HEK293T (cell line): Measurements from ENCODE around the gene AGAP1.

Experiments used
- CTCF ChIA-PET: fragments of 350-600 bp; formaldehyde crosslinking; extraction: SDS; loops from one replicate; lab custom pipeline; 2021; ENCODE audit warnings: antibody characterized with exemption, inconsistent platforms; lab: Yijun Ruan, JAX
- POLR2A ChIA-PET: fragments of 350-600 bp; formaldehyde crosslinking; extraction: SDS; loops from one replicate; lab custom pipeline; 2020; ENCODE audit warnings: antibody characterized with exemption, inconsistent platforms; lab: Yijun Ruan, JAX
- DNase-seq: peaks from one replicate; pipeline ENCODE4 v3.0.0; 2012; ENCODE audit warnings: mixed read lengths; ENCODE audit errors: extremely low spot score
- ARNT ChIP-seq: fragments of 450-650 bp; IDR thresholded peaks from 2 replicates; pipeline ENCODE4 v1.6.1; 2017; ENCODE audit warnings: mild to moderate bottlenecking
- BHLHE40 ChIP-seq: fragments of 450-650 bp; IDR thresholded peaks from 2 replicates; pipeline ENCODE4 v1.6.1; 2016; ENCODE audit warnings: mild to moderate bottlenecking, moderate library complexity, borderline replicate concordance
- CTBP1 ChIP-seq: fragments of 450-650 bp; IDR thresholded peaks from 2 replicates; pipeline ENCODE4 v1.6.1; 2016; ENCODE audit warnings: borderline replicate concordance
- ELF4 ChIP-seq: fragments of 450-650 bp; IDR thresholded peaks from 2 replicates; pipeline ENCODE4 v1.6.1; 2017; ENCODE audit warnings: antibody characterized with exemption
- FOXA1 ChIP-seq: fragments of 450-650 bp; IDR thresholded peaks from 2 replicates; pipeline ENCODE4 v1.6.1; 2016; ENCODE audit warnings: mild to moderate bottlenecking
- FOXK2 ChIP-seq: fragments of 450-650 bp; IDR thresholded peaks from 2 replicates; pipeline ENCODE4 v1.6.1; 2016; ENCODE audit warnings: mild to moderate bottlenecking
- FOXM1 ChIP-seq: fragments of 450-650 bp; IDR thresholded peaks from 2 replicates; pipeline ENCODE4 v1.6.1; 2017; ENCODE audit warnings: mild to moderate bottlenecking, borderline replicate concordance
- HDGF ChIP-seq: fragments of 450-650 bp; IDR thresholded peaks from 2 replicates; pipeline ENCODE4 v1.6.1; 2017; ENCODE audit warnings: antibody characterized with exemption, borderline replicate concordance
- L3MBTL2 ChIP-seq: fragments of 450-650 bp; conservative IDR thresholded peaks from 2 replicates; pipeline ENCODE4 v1.6.1; 2016; ENCODE audit warnings: mild to moderate bottlenecking
- LEF1 ChIP-seq: fragments of 450-650 bp; IDR thresholded peaks from 2 replicates; pipeline ENCODE4 v1.6.1; 2017; ENCODE audit warnings: mild to moderate bottlenecking, borderline replicate concordance
- NFRKB ChIP-seq: fragments of 450-650 bp; IDR thresholded peaks from 2 replicates; pipeline ENCODE4 v1.6.1; 2016; ENCODE audit warnings: mild to moderate bottlenecking, moderate library complexity
- PKNOX1 ChIP-seq: fragments of 450-650 bp; IDR thresholded peaks from 2 replicates; pipeline ENCODE4 v1.6.1; 2016
- SP1 ChIP-seq: fragments of 450-650 bp; IDR thresholded peaks from 2 replicates; pipeline ENCODE4 v1.6.1; 2017
- SUZ12 ChIP-seq: fragments of 450-650 bp; IDR thresholded peaks from 2 replicates; pipeline ENCODE4 v1.6.1; 2016; ENCODE audit warnings: mild to moderate bottlenecking
- TARDBP ChIP-seq: fragments of 450-650 bp; IDR thresholded peaks from 2 replicates; pipeline ENCODE4 v1.6.1; 2016
- ZNF384 ChIP-seq: fragments of 450-650 bp; IDR thresholded peaks from 2 replicates; pipeline ENCODE4 v1.6.1; 2016

Gene AGAP1

DNA sequence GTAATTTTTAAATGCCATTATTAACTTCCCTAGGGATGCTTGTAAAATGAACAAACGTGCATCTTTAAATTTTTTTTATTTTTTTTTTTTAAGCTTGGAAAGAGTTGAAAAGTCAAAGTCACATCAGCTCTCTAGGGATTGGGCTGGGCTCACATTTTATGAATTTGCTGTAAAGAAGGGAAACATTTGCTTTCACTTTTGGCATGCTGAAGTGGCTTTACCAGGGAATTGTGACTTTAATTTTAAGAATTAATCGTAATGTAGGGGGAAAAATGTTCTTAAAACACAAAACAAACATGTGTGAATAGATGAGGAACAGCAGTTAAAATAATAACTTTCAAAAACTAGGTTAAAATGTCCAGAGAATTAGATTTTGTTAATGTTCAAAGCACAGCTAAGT is 123.0 kb downstream of the AGAP1 start:
- TF ChIP-seq CTBP1, result no peak
- no peak for TF ChIP-seq FOXK2
- TF ChIP-seq SUZ12, result no peak
- no peak for TF ChIP-seq BHLHE40
- TF ChIP-seq ARNT, result no peak
- TF ChIP-seq L3MBTL2, result no peak
- TF ChIP-seq TARDBP, result no peak
- no peak for TF ChIP-seq ZNF384
- no peak for TF ChIP-seq NFRKB
- TF ChIP-seq HDGF, result no peak
- no peak for TF ChIP-seq PKNOX1
- no peak for TF ChIP-seq ELF4
- no peak for TF ChIP-seq FOXM1
- TF ChIP-seq SP1, result no peak
- TF ChIP-seq LEF1, result no peak
- no peak for TF ChIP-seq FOXA1
- no peak for DNase-seq
- CTCF ChIA-PET, result no interaction called here
- POLR2A ChIA-PET, result no interaction called here

DNA sequence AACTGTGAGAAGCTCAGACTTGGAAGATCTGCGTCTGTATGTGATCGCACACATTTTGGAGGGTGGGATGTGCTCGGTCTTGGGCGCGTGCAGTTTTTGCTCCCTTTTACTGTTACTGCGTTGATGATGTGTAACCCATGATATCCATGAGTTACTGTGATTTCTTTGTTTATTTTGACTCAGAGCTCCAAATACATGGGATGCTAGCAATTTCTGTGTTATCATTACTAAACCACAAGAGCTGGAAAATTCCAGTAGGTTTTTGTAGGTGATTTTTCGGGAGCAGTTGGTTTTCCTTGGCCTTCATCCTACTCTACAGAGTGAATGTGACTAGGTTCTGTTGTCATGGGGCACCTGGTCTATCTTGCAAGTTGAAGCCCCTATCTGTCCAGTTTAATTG is 124.2 kb downstream of the AGAP1 start:
- DNase-seq, result no peak
- TF ChIP-seq ELF4, result no peak
- no peak for TF ChIP-seq FOXM1
- no peak for TF ChIP-seq FOXK2
- TF ChIP-seq ARNT, result no peak
- TF ChIP-seq CTBP1, result no peak
- no peak for TF ChIP-seq SP1
- no peak for TF ChIP-seq TARDBP
- no peak for TF ChIP-seq PKNOX1
- TF ChIP-seq ZNF384, result no peak
- POLR2A ChIA-PET, result no interaction called here
- CTCF ChIA-PET, result interaction anchor here (0.7 kb wide), 1 partner anchor 21 kb away, joined by 3 read pairs; no protein-coding TSS in a partner anchor

GRCh38 chr2:235619544-235619943 is 125.7 kb downstream of the AGAP1 start:
- TF ChIP-seq FOXK2, result no peak
- TF ChIP-seq FOXM1, result no peak
- no peak for TF ChIP-seq ELF4
- no peak for TF ChIP-seq FOXA1
- TF ChIP-seq SUZ12, result no peak
- TF ChIP-seq PKNOX1, result no peak
- TF ChIP-seq HDGF, result no peak
- TF ChIP-seq TARDBP, result no peak
- TF ChIP-seq ARNT, result no peak
- no peak for TF ChIP-seq BHLHE40
- no peak for TF ChIP-seq CTBP1
- TF ChIP-seq SP1, result no peak
- TF ChIP-seq LEF1, result no peak
- TF ChIP-seq NFRKB, result no peak
- TF ChIP-seq ZNF384, result no peak
- TF ChIP-seq L3MBTL2, result no peak
- POLR2A ChIA-PET, result no interaction called here
- DNase-seq, result no peak
- CTCF ChIA-PET, result no interaction called here

DNA sequence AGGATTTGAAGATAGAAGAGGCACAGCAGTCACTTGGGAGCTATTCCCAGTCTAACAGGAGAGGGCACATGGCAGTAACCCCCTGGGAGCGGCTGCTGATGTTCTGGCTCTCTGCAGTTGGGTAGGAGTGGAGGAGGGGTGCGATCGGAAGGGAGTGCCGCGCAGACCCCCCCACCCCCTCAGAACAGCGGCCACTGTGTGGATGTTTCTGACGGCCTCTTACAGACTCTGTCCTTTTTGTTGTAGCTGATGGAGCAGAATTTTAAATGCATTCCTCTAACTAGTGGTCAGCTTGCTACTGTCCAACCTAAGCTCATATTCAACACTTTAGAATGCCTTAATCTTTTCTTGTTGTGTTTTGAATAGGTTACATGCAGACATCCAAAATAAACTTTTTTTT is 127.9 kb downstream of the AGAP1 start:
- POLR2A ChIA-PET, result no interaction called here

GRCh38 chr2:235623111-235623510 is 129.3 kb downstream of the AGAP1 start:
- TF ChIP-seq ARNT (no peak), TARDBP (no peak), PKNOX1 (no peak), NFRKB (no peak), FOXM1 (no peak), FOXA1 (no peak), ZNF384 (no peak), L3MBTL2 (no peak), SP1 (no peak), ELF4 (no peak), HDGF (no peak), LEF1 (no peak), BHLHE40 (no peak), SUZ12 (no peak), FOXK2 (no peak), CTBP1 (no peak)
- ChIA-PET CTCF (no interaction called here), POLR2A (no interaction called here)
- no peak for DNase-seq

More for the DNA sequence above, 127.9 kb downstream of the AGAP1 start:
- TF ChIP-seq ARNT (no peak), FOXA1 (no peak), SUZ12 (no peak), SP1 (no peak), CTBP1 (no peak), FOXM1 (no peak), ZNF384 (no peak), BHLHE40 (no peak), HDGF (no peak), PKNOX1 (no peak), TARDBP (no peak), FOXK2 (no peak)
- DNase-seq, result no peak
- CTCF ChIA-PET, result no interaction called here
